Endometrial microvascular endothelial cells (primary cell): ENCODE measurements around the gene KCNC1. TPM values are rescaled to one million over a fixed set of nuclear protein-coding genes. Genes with fewer than 3 reads are reported as not detected.

Experiments
- in situ Hi-C: cut with HindIII; loops from 2 replicates; pipeline ENCODE4 v1.10.0; 2017; ENCODE audit warnings: low sequenced_read_pairs, low pct_unique_long_range_greater_than_20kb; ENCODE audit errors: inconsistent ontology term
- total RNA-seq: library from RNA; depleted of rRNA; stranded (reverse); fragments of >200 nt; gene quantifications from one replicate; pipeline ENCODE4 v1.2.3, GENCODE V29; 2015; ENCODE audit errors: inconsistent ontology term

The KCNC1 gene
- total RNA-seq, 1 donor from 2014 or later = not detected

- in situ Hi-C loops = no loop called here
Observed at GRCh38 chr11:17799147-17799546, 64.6 kb downstream of the KCNC1 start.

DNA sequence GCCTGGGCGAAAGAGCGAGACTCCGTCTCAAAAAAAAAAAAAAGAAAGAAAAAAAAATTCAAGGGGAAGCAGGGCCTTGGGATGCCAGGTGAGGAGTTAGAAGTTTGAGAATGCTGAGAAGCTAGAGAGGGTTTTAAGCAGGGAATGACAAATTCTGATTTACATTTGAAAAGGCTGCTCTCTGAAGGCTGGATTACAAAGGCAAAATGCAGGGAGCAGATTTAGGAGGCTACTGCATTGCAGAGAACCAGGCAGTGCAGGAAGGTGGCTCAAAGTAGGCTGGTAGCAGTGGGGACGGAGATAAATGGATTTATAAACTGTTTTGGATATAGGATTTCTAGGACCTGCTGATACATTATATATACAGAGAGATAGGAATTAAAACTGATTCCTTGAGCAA, 66.6 kb downstream of the KCNC1 start:
- in situ Hi-C loops = no loop called here

DNA sequence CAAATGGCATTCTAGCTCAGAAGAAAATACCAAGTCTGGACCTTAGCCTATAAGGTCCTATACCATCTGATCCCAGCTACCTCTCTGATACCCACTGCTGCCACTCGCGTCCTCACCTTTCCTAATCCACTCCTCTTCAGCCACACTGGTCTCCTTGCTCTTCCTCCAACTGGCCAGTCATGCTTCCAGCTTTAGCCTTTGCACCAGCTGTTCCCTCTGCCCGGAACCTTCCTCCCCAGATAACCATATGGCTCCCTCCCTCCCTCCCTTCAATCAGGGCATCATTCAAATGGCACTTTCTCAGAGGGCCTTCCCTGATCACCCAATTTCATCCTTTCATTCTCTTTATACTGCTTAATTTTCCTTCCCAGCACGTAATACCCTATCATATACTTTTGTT, 67.9 kb downstream of the KCNC1 start:
- in situ Hi-C loops = no loop called here

- in situ Hi-C loops = no loop called here
Observed at GRCh38 chr11:17803754-17804334, 69.3 kb downstream of the KCNC1 start.

GRCh38 chr11:17805043-17805442, 70.5 kb downstream of the KCNC1 start:
- in situ Hi-C loops = no loop called here

- in situ Hi-C loops = no loop called here
Observed at GRCh38 chr11:17805873-17806272, 71.3 kb downstream of the KCNC1 start.

DNA sequence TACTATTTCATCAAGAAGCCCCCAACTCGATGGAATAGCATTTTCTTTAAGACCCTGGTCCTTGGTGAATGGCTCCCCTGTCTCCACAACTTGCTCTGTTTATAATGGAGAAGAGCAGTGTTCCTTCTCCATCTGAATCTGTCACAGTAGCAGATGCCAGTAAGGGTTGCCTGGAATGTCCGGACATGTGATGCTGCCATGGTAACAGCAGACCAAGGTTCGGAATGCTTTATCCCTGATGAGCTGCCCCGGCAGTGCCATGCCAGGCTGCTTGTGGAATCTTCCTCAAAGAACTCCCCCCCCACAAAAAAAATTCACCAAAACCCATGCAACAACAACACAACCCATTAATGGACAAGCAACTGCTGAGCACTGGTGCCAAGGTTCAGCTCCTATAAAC, 72.5 kb downstream of the KCNC1 start:
- in situ Hi-C loops = no loop called here

- in situ Hi-C loops = no loop called here
Observed at GRCh38 chr11:17810041-17810440, 75.5 kb downstream of the KCNC1 start.

- in situ Hi-C loops = no loop called here
Observed at GRCh38 chr11:17810746-17811145, 76.2 kb downstream of the KCNC1 start.

DNA sequence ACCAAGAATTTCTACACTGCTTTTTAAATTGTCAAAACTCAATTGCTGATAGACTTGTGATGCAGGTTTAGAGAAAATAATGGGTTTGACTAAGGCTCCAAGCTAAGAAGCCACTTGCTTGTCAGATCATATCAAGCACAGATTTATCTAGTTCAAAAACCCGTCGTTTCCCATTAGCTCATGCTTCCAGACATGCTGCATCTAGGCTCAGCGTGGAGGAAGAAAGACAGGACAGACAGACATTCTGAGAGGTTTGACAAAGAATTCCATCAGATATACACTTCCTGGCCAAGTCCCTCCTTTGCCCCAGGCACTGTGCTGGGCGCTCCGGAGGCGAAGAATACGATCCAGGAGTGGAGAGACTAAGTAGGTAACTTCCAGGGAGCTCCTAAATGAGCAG, 76.8 kb downstream of the KCNC1 start:
- in situ Hi-C loops = no loop called here

DNA sequence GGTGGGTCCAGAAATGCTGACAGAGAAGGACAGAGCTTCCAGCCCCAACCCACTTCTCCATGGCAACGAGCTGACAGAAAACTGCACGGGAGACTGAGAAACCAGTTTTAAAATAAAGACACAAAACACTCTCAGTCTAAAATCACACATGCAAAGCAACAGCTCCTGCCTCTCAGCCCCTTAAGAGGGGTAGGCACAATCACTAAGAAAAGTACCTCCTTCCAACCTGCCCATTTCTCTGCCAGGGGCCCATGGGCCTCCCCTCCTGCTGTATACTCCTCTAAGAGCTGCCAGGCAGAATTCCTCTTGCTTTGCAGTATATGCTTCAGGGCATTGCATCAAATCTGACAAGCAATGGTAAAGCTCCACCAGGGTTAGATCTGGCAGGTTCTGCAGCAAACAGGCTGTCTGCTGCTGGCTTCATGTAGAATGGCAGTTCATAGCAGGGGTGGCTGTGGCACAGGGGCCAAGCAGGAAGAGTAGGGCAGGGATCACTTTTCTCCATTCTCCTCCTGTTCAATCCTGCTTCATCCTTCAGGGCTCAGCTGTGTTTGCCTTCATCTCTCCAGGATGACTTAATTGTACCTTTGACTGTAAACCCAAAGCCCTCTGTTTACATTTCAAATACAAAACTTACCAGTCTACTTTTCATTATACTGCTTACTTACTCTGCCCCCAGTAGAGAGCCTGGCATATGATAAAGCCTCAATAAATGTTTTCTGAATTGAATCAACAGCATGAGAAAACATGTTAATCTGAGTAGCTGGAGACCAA, 77.7 kb downstream of the KCNC1 start:
- in situ Hi-C loops = no loop called here

DNA sequence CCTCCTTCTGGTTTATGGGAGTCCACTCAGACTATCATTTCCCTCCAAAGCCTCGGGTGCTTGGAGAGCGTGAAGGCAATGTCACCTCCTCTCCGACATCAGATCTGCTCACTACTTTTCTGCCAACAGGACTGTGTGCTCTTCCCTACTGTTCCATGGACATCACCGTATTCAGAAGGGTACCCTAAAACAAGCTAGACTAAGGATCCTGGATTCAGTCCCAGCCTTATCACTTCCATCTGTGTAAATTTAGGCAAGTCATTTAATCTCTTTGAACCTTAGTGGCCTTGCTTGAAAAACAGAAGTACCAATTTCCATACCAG, 78.2 kb downstream of the KCNC1 start:
- in situ Hi-C loops = no loop called here

DNA sequence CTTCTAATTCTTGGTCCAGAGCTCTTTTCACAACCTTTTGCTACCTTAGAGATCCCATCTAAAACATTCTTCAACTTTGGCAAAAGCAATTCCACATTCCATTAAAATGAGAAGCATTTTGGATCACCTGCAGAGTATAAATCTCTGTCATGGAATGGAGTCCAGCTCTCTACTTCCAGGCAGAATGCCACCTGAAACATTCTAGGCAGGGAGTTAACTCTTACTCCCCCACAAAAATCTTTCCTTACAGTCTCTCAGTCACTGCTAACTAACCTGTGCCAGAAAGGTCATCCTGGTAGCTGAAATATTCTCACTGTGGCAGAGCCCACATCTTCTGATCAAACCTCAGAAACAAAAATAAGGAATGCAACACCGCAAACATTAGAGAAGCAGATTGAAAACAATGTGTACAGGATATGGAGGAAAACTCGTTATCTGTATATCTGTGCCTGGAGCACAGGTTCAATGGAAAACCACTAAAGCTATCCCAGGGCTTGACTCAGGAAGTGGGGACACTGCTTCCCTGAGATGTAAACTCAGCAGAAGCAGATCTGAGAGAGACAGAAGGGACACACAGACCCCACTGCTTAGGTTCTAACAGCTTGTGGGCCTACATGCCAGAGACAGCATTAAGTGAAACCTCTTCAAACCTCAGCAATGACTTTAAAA, 78.9 kb downstream of the KCNC1 start:
- in situ Hi-C loops = no loop called here

- in situ Hi-C loops = no loop called here
Observed at GRCh38 chr11:17814546-17814945, 80.0 kb downstream of the KCNC1 start.

- in situ Hi-C loops = no loop called here
Observed at GRCh38 chr11:17816232-17816931, 81.8 kb downstream of the KCNC1 start.

- in situ Hi-C loops = no loop called here
Observed at GRCh38 chr11:17821648-17822400, 87.2 kb downstream of the KCNC1 start.

DNA sequence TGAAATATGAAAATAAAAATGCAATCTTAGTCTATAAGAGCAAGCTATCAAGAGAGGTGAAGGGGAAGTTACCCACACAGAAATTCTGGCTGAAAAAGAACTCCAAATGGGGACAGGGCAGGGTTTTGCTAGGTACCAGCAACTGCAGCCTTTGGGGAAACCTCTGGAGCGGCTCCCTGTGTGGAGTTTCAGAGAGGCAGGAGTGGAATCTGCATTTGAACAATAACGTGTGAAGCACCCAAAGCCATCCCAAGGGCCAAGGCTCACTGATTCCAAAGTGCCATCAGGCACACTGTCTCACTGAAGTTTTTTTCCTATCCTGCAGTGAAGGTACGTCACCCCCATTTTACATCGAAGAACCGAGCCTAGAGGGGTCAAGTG, 87.8 kb downstream of the KCNC1 start:
- in situ Hi-C loops = no loop called here

GRCh38 chr11:17827006-17827405, 92.4 kb downstream of the KCNC1 start:
- in situ Hi-C loops = no loop called here

- in situ Hi-C loops = no loop called here
Observed at GRCh38 chr11:17828311-17828751, 93.8 kb downstream of the KCNC1 start.
